T-cell (primary cell): Measurements from ENCODE around the gene CCDC175. TPM values are rescaled to one million over a fixed set of nuclear protein-coding genes. Genes with fewer than 3 reads are reported as not detected.
A peak's percentile ranks its signal among the peaks of the same experiment; 100 is the strongest.

Source experiments
- ATAC-seq, 4 experiments: fragments of 200-7000 bp in 3 of 4; fragments of 150-1000 bp in 1 of 4; cut with Tn5 transposase; replicated peaks in 1 of 4; 1 replicate in 3 of 4; 2 replicates in 1 of 4; pipeline ENCODE4 v1.10.0; 2021; ENCODE audit warnings: moderate library complexity in 3 of 4, mild to moderate bottlenecking in 2 of 4, moderate number of reproducible peaks in 1 of 4
- CTCF ChIA-PET, 2 donors: fragments of 300-600 bp; sonication (Branson Sonifier 250); formaldehyde crosslinking; loops; one replicate each; lab custom pipeline; 2022; ENCODE audit warnings: antibody characterized with exemption in 2 of 2; lab: Charles Lee
- POLR2A ChIA-PET, 2 donors: fragments of 300-600 bp; sonication (Branson Sonifier 250); formaldehyde crosslinking; loops; one replicate each; lab custom pipeline; 2022; ENCODE audit warnings: antibody characterized with exemption in 2 of 2; lab: Charles Lee
- DNase-seq, 35 experiments: peaks; one replicate each; pipeline versions ENCODE4 v3.0.0 to v3.0.0-alpha.2; 2013 to 2023
- H3K27ac ChIP-seq: one replicate; pipeline ENCODE4 v1.5.1; 2013; ENCODE audit warnings: low read length
- H3K27me3 ChIP-seq, 2 experiments: replicated peaks in 1 of 2; 1 replicate in 1 of 2; 2 replicates in 1 of 2; pipeline versions ENCODE4 v1.6.1 to v1.7.0; 2013; ENCODE audit warnings: low read length in 1 of 2, mixed read lengths in 1 of 2; ENCODE audit not compliant: control insufficient read depth in 2 of 2, insufficient read depth in 2 of 2; ENCODE audit errors: extremely low read depth in 1 of 2
- H3K36me3 ChIP-seq, 2 donors: 1 replicate in 1 of 2; 2 replicates in 1 of 2; pipeline versions ENCODE4 v1.6.1 to v1.7.0; 2013; ENCODE audit warnings: low read length in 1 of 2; ENCODE audit not compliant: control insufficient read depth in 2 of 2, insufficient read depth in 1 of 2; ENCODE audit errors: extremely low read depth in 1 of 2
- H3K4me1 ChIP-seq, 2 experiments: 1 replicate in 1 of 2; 2 replicates in 1 of 2; pipeline versions ENCODE4 v1.6.1 to v1.7.0; 2013; ENCODE audit warnings: low read length in 2 of 2, mixed read lengths in 1 of 2; ENCODE audit not compliant: insufficient read depth in 2 of 2, control insufficient read depth in 1 of 2; ENCODE audit errors: extremely low read depth in 1 of 2
- H3K4me3 ChIP-seq, 2 donors: 1 replicate in 1 of 2; 2 replicates in 1 of 2; pipeline versions ENCODE4 v1.5.1 to v1.7.0; 2013; ENCODE audit warnings: mild to moderate bottlenecking in 2 of 2, low read length in 1 of 2, moderate library complexity in 1 of 2; ENCODE audit not compliant: control insufficient read depth in 1 of 2; ENCODE audit errors: extremely low read depth in 1 of 2
- H3K9me3 ChIP-seq: 2 replicates; pipeline ENCODE4 v1.7.0; 2013
- H3K27ac Mint-ChIP-seq, 2 donors: one replicate each; pipeline ENCODE4 v1.8.0; 2020 to 2021; ENCODE audit warnings: mild to moderate bottlenecking in 2 of 2, mixed read lengths in 2 of 2
- H3K27me3 Mint-ChIP-seq, 2 donors: one replicate each; pipeline ENCODE4 v1.8.0; 2021 to 2022; ENCODE audit warnings: mixed read lengths in 2 of 2
- H3K36me3 Mint-ChIP-seq: one replicate; pipeline ENCODE4 v1.8.0; 2021; ENCODE audit warnings: mixed read lengths
- H3K4me1 Mint-ChIP-seq, 3 donors: one replicate each; pipeline ENCODE4 v1.8.0; 2020 to 2022; ENCODE audit warnings: mixed read lengths in 3 of 3, mild to moderate bottlenecking in 1 of 3
- H3K4me3 Mint-ChIP-seq, 3 donors: one replicate each; pipeline ENCODE4 v1.8.0; 2020 to 2022; ENCODE audit warnings: mild to moderate bottlenecking in 3 of 3, mixed read lengths in 3 of 3, moderate library complexity in 3 of 3
- H3K9me3 Mint-ChIP-seq, 3 donors: one replicate each; pipeline ENCODE4 v1.8.0; 2020 to 2022; ENCODE audit warnings: mixed read lengths in 3 of 3
- WGBS: methylation state at CpG from one replicate; pipeline ENCODE4 v1.1.5; 2013; ENCODE audit warnings: missing lambda C conversion rate; ENCODE audit not compliant: insufficient coverage; 5-methylcytosine and 5-hydroxymethylcytosine counted together
- total RNA-seq, 35 experiments: library from RNA in 6 of 35; stranded (reverse) in 6 of 35; fragments of 120-200 nt in 1 of 35; gene quantifications; one replicate each; pipeline versions ENCODE4 v1.2.1 to v1.2.4 and lab custom pipeline; 2013 to 2026

CCDC175 gene
- total RNA-seq, 5 donors from 2014 or later (not counting 1 experiment from before 2014, with no cell fraction given): not detected

DNA sequence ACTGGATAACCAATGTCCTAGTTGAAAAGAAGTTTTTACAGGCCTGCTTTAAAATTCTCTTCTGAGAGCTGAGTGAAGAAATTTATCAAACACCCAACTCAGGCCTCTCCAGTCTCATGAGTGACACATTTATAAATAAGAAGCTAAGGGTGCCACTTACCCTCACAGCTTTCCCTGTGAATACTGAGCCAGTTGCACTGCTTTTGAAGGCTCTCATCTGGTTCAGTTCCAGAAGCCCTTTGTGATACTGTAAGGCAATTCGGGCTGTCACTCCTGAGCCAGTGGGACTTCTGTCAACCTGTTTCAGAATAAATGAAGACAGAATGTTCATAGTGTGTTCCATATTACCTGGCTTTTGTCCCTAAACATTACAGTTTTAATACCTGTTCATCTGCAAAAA is 100.9 kb downstream of the CCDC175 start:
- Histone ChIP-seq H3K9me3 (no peaks in the 10 kb centered on the region), H3K4me3 (no peak overlapping the region), H3K27me3 (no peaks in the 10 kb centered on the region), H3K36me3 (peaks cover 0 to 15% of the 10 kb centered on the region in 2 donors), H3K27ac (no peak overlapping the region), H3K4me1 (no peaks in the 10 kb centered on the region)
- POLR2A ChIA-PET: no interaction called here
- H3K4me1 Mint-ChIP-seq: peaks cover 10 to 22% (median 21%) of the 10 kb centered on the region in 3 donors
- H3K4me3 Mint-ChIP-seq: no peak overlapping the region
- no peaks in the 10 kb centered on the region for H3K9me3 Mint-ChIP-seq
- peaks cover 20% of the 10 kb centered on the region for H3K36me3 Mint-ChIP-seq
- no peak overlapping the region for H3K27ac Mint-ChIP-seq
- no peak for ATAC-seq
- no peaks in the 10 kb centered on the region for H3K27me3 Mint-ChIP-seq
- no CpG with 5 or more reads among the region's 1 CpG for WGBS
- no peak for DNase-seq
- CTCF ChIA-PET: interaction anchor here in 1 of 2 donors (0.5 kb wide), 1 partner anchor 680 kb away, joined by 4 read pairs; no protein-coding TSS in a partner anchor

DNA sequence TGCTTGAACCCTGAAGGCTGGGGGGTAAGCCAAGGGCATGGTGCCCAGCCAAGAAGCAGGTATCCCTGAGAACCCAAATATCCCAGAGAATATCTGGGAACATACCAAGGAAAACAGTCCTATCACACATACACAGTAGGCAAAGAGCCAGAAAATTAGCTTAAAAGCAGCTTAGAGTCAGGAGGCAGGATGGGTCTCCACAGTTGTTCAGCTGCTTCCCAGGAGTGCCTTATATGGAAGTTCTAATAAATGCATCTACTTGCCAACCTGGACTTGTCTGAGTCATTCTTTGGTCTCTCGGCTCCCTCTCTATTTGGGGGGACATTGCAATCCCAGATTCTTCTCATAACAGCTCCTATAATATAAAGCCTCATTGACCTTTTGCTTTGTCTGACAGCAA is 102.4 kb downstream of the CCDC175 start:
- no peak overlapping the region for H3K4me3 Mint-ChIP-seq
- DNase-seq (no peak), ATAC-seq (no peak)
- no peak overlapping the region for H3K27ac Mint-ChIP-seq
- no peaks in the 10 kb centered on the region for H3K9me3 Mint-ChIP-seq
- no CpG with 5 or more reads among the region's 1 CpG for WGBS
- peaks cover 20% of the 10 kb centered on the region for H3K36me3 Mint-ChIP-seq
- no peaks in the 10 kb centered on the region for H3K27me3 ChIP-seq
- peaks cover 0 to 15% of the 10 kb centered on the region in 2 donors for H3K36me3 ChIP-seq
- H3K27ac ChIP-seq: no peak overlapping the region
- ChIA-PET POLR2A (no interaction called here), CTCF (no interaction called here)
- no peak overlapping the region for H3K4me3 ChIP-seq
- no peaks in the 10 kb centered on the region for H3K4me1 ChIP-seq
- no peaks in the 10 kb centered on the region for H3K27me3 Mint-ChIP-seq
- no peaks in the 10 kb centered on the region for H3K9me3 ChIP-seq
- peaks cover 0 to 11% (median 11%) of the 10 kb centered on the region in 3 donors for H3K4me1 Mint-ChIP-seq

DNA sequence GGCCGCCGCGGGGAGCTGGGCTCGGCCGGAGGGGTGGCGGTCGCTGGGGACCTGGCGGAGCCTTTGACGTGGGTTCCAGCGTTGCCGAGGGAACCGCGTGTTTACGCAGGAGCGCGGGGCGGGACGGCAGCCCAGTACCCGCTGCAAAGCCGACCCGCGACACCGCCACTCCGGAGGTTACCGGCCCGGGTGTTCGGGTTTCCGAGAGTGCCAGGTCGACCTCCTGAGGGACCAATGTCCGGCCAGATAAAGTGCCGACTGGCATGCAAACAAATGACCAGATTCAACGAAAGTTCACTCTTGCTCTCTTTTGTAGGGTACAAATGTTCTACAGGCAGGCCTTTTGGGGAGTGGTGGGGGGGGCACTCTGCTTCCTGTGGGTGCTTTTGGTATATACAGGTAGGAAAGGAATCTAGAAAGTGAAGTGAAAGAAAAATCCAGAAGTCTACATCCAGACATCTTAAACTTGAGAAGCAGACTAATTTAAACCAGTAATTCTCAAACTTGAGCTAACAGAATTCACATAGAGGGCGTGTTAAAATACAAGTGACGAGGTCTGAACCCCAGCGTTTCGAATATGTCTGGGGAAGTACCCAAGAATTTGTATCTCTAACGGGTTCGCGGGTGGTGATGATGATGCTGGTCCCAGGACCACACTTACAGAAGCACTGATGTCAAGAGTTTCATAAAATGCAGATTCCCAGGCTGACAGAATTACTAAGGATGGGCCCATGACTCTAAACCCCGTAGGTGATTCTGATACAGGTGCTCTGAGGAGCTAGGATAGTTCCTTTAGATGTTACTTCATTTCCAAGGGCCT is 111.1 kb downstream of the CCDC175 start, which contains the start of gene GPR135:
GPR135 (minus strand) TSS at position 65 of the 820 bp plus-strand sequence. CDS start 154 bp downstream, outside the sequence.
- H3K36me3 Mint-ChIP-seq: peaks cover 5% of the 10 kb centered on the region
- peak within 1 kb of the TSS; percentile 84 to 88 (median 88) for H3K4me3 Mint-ChIP-seq
- DNase-seq: peak in 30 of 35 experiments; percentile 10 to 61 (median 30)

DNA sequence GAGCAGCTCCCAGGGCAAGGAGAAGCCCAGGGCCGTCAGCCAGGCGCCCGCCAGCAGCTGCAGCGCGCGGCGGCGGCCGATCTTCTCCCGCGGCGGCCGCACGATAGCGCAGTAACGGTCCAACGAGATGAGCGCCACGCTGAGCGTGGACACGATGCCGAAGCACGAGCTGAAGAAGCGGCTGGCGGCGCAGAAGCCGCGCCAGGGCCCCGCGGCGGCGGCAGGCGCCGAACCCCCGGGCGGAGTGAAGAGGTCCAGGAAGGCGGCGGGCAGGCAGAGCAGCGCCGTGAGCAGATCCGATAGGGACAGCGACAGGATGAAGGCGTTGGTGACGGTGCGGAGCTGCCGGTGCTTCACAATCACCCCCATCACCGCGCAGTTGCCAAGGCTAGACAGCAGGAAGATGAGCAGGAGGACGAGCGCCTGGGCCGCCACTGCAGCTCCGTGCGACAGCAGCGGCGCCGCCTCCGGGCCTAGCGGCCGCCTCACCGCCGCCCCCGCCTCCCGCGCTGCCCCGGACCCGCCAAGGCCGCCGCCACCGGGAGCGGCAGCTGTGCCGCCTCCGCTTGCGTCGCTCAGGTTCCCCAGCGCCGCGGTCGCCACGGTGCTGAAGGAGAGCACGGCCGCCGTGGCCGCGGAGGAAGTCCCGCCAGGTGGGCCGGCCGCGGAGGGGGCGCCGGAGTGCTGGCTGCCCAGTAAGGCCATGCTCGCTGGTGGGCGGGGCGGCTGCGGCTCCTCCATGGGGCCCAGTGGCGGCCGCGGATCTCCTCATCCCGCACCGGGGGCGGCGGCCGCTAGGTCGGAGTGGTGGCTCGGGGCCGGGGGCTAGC is 111.9 kb downstream of the CCDC175 start:
- peak overlapping the region; percentile 48 to 75 for H3K4me3 ChIP-seq
- peak; percentile 75 to 79 (median 78) for ATAC-seq
- ChIA-PET POLR2A (interaction anchor here (0.6 to 2.4 kb wide), 3 partner anchors 20 to 1929 kb away, joined by 3 to 5 read pairs (median 3); partner anchors contain the start of genes JKAMP (in 1 of the 2), L3HYPDH (in 1 of the 2) and PCNX4 (in 1 of the 2)), CTCF (interaction anchor here (0.5 to 1.0 kb wide), 5 partner anchors 20 to 277 kb away, joined by 3 to 14 read pairs (median 4); partner anchors contain the start of genes JKAMP (in 1 of the 2) and L3HYPDH (in 1 of the 2))
- H3K36me3 Mint-ChIP-seq: peaks cover 11% of the 10 kb centered on the region
- H3K27me3 ChIP-seq: peaks cover 0 to 3% of the 10 kb centered on the region in 2 experiments
- peaks cover 6 to 8% of the 10 kb centered on the region in 2 donors for H3K27me3 Mint-ChIP-seq
- H3K4me1 Mint-ChIP-seq: peaks cover 7 to 17% (median 14%) of the 10 kb centered on the region in 3 donors
- no peaks in the 10 kb centered on the region for H3K9me3 Mint-ChIP-seq
- H3K27ac Mint-ChIP-seq: peak overlapping the region in 1 of 2 donors; percentile 34
- H3K4me1 ChIP-seq: peaks cover 4 to 12% of the 10 kb centered on the region in 2 experiments
- H3K36me3 ChIP-seq: no peaks in the 10 kb centered on the region
- peak in 34 of 35 experiments; percentile 20 to 68 (median 44) for DNase-seq
- H3K4me3 Mint-ChIP-seq: peak overlapping the region; percentile 84 to 88 (median 88)
- H3K9me3 ChIP-seq: no peaks in the 10 kb centered on the region
- under 1% methylated on average over 105 of the region's 105 CpGs for WGBS
- no peak overlapping the region for H3K27ac ChIP-seq

More for the DNA sequence above, 111.1 kb downstream of the CCDC175 start, which contains the start of gene GPR135:
- Histone ChIP-seq H3K4me3 (peak within 1 kb of the TSS; percentile 48 to 75), H3K27ac (peak within 1 kb of the TSS; percentile 50), H3K4me1 (peaks cover 4 to 12% of the 10 kb centered on the region in 2 experiments), H3K36me3 (no peaks in the 10 kb centered on the region), H3K27me3 (peaks cover 0 to 3% of the 10 kb centered on the region in 2 experiments), H3K9me3 (no peaks in the 10 kb centered on the region)
- H3K27ac Mint-ChIP-seq: peak within 1 kb of the TSS; percentile 51 to 84
- H3K9me3 Mint-ChIP-seq: no peaks in the 10 kb centered on the region
- H3K27me3 Mint-ChIP-seq: peaks cover 3 to 5% of the 10 kb centered on the region in 2 donors
- WGBS: 18% methylated on average over 39 of the region's 40 CpGs
- POLR2A ChIA-PET: interaction anchor here (0.5 to 2.4 kb wide), 2 partner anchors 19 to 724 kb away, joined by 3 to 5 read pairs; partner anchors contain the start of genes JKAMP (in 1 of the 2) and L3HYPDH (in 1 of the 2)
- peaks cover 7 to 17% (median 14%) of the 10 kb centered on the region in 3 donors for H3K4me1 Mint-ChIP-seq
- CTCF ChIA-PET: interaction anchor here (0.6 to 1.0 kb wide), 4 partner anchors 19 to 277 kb away, joined by 3 to 7 read pairs (median 3); partner anchors contain the start of genes JKAMP (in 1 of the 2) and L3HYPDH (in 1 of the 2)
- ATAC-seq: peak; percentile 35 to 60 (median 54)

DNA sequence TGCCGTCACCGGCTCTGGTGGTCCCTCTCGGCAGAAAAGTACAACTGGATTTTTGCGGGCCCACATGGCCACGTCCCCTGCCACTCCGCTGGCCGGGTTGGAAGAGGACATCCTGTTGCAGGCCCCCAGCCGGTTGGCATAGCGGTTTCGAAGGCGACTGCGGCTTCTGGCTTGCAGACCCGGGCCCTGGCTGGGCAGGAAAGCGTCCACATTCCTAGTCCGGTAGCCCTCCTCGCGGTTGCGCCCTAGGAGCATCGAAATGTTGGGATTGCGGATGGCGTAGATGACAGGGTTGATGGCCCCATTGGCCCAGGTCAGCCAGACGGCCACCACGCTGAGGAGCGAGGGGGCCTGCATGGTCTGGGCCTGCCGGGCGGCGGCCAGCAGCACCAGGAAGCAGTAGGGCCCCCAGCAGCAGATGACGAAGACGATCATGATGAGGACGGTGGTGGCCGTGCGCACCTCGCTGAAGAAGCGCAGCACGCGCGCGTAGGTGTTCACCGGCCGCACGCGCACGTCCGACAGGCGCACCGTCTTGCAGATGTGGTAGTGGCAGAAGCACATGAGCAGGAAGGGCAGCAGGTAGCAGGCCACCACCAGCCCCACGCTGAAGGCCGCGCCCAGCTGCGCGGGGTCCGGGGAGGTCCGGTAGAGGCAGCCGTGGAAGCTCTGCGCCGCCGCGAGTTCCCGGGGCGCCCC is 112.7 kb downstream of the CCDC175 start:
- Mint-ChIP-seq H3K36me3 (peaks cover 15% of the 10 kb centered on the region), H3K27ac (peak overlapping the region in 1 of 2 donors; percentile 46), H3K27me3 (peaks cover 8% of the 10 kb centered on the region in 2 donors), H3K9me3 (no peaks in the 10 kb centered on the region), H3K4me3 (peak overlapping the region; percentile 84 to 88 (median 88)), H3K4me1 (peaks cover 7 to 17% (median 14%) of the 10 kb centered on the region in 3 donors)
- Histone ChIP-seq H3K4me1 (peaks cover 4 to 12% of the 10 kb centered on the region in 2 experiments), H3K4me3 (peak overlapping the region; percentile 46 to 75), H3K36me3 (no peaks in the 10 kb centered on the region), H3K27ac (no peak overlapping the region), H3K27me3 (peaks cover 0 to 3% of the 10 kb centered on the region in 2 experiments), H3K9me3 (no peaks in the 10 kb centered on the region)
- 42% methylated on average over 60 of the region's 60 CpGs for WGBS
- CTCF ChIA-PET: interaction anchor here in 1 of 2 donors (0.6 to 1.0 kb wide), 3 partner anchors 20 to 30 kb away, joined by 4 to 7 read pairs (median 4); partner anchors contain the start of genes JKAMP and L3HYPDH
- ATAC-seq (peak in 2 of 4 experiments; percentile 12 to 22), DNase-seq (peak in 5 of 35 experiments; percentile 2 to 16 (median 6))
- POLR2A ChIA-PET: interaction anchor here in 1 of 2 donors (0.6 to 2.4 kb wide), 2 partner anchors 21 to 628 kb away, joined by 3 to 5 read pairs; partner anchors contain the start of genes JKAMP, L3HYPDH and PCNX4
